ENCODE data around the gene SEMA4A.
"Not testable (repeated sequence)": the region's sequence is repeated elsewhere in the genome, so short reads cannot be mapped to it uniquely, and the experiment has no call there.

Gene SEMA4A

DNA sequence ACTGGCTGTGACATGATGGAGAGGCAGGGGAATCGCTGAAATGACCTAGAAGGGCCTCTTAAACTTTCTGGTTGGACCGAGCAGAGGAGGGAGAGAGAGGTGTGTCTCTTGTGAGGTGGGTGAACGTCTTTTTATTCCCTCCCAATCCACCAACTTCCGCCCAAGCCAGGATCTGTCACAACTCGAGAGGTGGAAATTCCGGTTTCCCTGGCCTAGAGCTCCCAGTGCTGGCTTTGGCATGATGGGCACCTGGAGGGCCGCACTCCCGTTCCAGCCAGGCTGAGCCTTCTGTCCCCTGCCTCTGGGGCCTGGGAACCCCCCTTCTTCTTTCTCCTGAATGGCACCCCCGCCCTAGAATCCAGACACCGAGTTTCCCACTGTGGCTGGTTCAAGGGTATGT is at the start of gene SEMA4A:
SEMA4A (plus strand) TSS at position 224 of the 400 bp plus-strand sequence. CDS start 994 bp downstream, outside the sequence.
- DNase-seq (ENCODE audit: low spot score): no peak

DNA sequence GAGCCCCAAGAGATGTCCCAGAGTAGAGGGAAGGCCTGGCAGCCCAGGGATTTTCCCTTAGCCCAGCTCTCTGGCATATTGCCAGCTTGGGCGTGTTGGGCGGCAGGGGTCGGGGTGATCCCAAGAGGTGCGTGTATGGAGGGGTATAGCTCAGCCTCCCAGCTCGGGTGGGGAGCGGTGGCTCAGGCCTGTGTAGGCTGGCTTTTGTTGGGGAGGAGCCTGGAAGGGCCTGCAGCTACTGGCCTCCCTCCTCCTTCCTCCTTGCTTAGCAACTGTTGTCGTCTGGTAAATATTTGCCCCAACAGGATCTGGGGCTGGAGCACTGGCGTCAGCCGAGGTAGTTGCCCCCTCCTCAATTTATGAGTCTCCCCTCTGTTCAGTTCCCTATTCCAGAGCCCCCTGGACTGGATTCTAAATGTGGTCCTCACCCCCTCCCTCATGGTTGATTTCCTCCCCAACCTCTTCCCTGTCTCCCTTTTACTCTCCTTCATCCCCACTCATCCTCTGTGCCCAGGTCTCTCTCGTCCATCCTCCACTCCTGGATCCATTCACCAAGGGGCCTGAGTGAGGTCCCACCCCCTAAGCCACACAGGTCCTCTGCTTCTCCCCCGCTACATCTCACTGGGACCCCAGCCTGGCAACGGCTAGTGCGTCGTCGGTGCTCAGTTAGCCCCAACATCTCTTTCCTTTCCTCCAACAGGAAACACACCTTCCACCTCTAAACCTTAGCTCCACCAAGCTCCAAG is 49.1 kb upstream of the SEMA4A start:
- no peak for DNase-seq (ENCODE audit: low spot score)

DNA sequence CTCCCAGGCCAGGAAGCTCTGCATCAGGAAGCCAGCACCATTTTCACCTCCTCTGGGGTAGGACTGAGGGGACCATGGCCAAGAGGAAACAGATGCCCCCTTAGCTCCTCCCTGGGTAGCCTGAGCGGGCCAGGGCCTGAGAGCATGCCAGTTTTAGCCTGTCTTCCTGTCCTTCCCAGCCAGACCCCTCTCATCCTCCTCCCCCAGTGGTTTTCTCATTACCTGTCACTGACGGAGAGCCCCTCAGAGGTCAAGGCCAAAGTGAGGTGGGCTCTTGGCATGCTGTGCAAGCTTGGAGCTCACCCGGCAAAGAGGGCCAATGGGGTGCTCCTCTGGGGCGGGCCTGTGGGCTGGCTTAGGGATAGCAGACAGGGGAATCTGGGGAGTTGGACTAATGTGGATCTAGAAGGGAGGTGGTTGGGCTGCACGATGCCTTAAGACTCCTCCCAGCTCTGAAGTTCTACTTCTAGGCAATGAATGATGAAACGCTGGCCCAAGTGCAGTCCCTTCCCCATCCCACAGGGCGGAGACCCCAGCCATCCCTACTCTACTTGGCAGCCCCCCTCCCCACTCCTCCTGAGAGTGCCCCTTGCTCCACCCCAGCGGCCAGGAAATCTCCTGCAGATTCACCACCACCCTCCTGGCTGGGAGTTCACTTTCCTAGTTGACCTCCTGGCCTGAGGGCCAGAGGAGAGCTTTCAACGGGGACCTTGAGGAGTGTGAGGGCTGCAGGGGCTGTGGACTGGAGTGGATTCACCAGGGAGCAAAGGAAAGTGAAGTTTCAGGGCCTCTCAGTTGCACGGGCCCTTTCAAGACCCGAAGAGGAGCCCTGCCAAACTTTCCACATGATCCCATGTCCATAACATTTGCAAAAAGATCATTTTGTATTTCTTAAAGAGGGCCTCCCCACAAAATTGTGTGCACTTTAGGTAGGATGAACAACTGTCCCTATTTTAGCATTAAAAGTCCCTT is 48.2 kb upstream of the SEMA4A start:
- no peak for DNase-seq (ENCODE audit: low spot score)

DNA sequence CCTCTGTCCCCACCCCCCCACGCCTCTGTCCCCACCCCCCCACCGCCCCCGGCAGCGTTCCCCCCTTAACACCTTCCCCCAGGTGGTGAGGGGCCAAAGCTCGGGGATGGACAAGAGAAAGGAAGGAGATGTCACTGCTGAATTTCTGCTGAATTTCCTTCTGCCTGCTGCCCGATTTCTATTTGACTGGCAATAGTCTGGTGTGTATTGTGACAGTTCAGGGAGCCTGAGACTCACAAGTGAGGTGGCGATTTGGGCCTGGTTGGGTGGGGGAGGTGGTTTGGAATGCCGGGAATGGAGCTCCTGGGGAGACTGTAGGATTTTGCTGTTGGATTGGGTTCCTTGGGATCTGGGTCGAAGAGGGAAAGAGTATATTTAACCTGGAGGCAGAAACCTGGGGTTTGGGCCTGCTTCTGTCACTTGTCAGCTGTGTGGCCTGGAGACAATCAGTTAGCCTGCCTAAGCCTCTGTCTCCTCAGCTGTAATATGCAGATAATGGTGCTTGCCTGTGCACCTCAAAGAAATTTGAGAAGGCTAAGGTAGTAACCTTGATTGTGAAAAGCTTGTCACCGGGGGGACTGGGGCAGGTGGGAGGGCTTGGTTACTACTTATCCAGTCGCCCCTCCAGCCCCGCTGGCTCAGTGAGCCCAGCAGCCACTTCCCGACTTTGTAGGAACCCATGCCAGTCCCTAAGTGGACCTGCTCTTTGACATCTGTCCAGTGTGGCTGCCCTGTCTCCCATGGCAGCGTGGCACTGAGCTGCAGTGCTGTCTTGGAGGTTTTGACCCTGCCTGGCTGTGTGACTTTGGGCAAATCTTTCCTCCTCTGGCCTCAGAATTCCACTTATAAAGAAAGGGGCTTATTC is 46.5 kb upstream of the SEMA4A start:
- no peak for DNase-seq (ENCODE audit: low spot score)

DNA sequence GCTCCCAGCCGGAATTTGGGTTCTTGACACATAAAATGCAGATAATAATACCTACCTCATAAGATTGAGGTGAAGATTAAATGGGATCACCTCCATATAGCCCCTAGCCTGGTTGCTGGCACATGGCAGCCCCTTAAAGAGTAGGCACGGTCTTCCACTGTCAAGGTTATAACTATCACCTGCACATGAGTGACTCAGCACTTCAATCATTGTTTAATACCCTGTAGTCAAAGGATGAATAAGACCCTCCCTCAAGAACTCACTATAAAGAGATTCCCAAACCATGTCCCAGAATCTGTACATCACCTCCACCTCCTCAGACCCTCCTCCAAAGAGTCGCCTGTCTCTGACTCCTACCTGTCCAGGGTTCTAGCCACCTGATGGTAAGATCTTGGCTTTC is 45.3 kb upstream of the SEMA4A start:
- no peak for DNase-seq (ENCODE audit: low spot score)

DNA sequence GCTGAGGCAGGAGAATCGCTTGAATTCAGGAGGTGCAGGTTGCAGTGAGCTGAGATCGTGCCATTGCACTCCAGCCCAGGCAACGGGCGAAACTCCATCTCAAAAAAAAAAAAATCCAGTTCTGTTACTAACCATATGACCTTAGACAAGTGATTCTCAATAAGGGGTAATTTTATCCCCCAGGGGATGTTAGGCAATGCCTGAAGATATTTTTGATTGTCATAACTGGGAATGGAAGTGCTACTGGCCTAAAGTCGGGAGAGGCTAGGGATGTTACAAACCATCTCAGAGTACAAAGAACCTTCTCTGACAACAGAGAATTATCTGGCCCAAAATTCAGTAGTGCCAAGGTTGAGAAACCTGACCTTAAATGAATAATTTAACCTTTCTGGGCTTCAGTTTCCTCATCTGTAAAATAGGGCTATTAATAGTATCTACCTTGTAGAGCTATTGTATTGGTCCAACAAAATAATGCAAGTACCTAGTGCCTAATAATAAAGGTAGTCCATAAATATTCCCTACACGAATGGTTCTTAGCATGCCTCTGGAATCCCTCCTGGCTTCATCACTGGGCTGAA is 44.6 kb upstream of the SEMA4A start:
- DNase-seq (ENCODE audit: low spot score): no peak

DNA sequence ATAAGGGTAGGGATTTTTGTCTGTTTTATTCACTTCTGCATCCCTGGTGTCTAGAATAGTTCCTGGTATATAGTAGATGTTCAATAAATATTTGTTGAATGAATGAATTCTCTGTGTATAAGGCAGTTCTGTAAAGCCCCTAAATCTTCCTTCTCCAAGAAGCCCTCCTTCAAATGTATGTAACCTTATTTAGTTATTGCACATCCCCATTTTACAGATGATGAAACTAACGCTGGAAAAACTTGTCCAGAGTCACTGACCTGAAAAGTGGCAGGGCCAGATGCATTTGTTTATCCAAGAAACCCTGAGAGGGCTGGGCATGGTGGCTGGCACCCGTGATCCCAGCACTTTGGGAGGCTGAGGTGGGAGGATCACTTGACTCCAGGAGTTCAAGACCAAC is 43.1 kb upstream of the SEMA4A start:
- no peak for DNase-seq (ENCODE audit: low spot score)

DNA sequence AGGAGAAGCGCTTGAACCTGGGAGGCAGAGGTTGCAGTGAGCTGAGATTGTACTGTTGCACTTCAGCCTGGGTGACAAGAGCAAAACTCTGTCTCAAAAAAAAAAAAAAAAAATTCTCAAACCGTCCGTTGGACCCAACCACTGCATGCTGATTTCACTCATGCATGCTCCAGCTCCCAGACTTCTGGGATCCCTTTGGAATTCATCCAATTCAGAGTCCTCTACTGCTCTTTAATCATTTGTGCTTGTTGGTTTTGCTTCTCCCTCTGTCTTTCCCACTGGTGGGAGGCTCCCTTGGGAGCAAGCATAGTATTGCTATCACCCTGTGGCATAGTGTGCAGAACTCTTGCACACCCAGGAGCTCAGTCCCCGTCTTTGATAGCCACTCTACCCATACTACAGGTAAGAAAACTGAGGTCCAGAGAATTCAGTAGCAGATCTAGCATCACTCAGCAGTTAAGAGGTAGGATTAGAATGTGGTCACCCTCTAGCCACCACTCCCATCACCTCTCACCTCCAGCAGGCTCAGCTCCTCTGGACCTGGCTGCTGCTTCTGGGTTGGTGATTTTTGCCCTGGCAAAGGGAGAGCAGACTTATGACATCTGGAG is 41.9 kb upstream of the SEMA4A start:
- no peak for DNase-seq (ENCODE audit: low spot score)

DNA sequence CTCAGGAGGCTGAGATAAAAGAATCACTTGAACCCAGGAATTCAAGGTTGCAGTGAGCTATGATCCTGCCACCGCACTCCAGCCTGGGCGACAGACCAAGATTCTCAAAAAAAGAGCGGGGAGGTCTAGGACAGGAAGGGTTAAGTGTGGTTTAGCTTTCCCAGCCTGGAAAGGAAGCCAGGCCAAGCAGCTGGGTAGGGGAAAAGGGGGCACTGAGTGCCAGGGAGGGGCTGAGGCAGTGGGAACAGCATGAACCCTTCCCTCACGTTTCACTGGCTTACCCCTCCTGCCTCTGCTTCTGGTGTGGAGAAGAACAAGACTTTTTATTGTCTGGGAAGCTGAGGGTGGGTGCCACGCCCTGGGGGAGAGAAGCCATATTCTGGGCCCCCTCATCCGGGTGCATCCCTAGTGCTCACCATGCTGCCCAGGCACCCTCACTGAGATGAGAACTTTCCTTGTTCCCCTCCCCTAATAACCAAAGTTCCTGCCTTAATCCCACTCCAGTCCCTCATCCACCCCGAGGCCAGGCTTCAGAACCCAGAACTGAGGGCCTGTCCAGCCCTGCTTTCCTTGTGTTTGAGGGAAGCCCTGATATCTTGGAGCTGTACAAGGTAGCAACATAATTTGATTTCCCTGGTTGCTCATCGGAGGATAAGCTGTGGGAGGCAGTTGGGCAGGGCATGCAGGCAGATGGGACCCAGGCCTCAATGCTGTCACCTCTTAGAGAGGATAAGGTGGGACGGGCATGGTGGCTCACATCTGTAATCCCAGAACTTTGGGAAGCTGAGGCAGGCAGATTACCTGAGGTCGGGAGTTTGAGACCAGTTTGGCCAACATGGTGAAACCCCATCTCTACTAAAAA is 40.9 kb upstream of the SEMA4A start:
- no peak for DNase-seq (ENCODE audit: low spot score)

DNA sequence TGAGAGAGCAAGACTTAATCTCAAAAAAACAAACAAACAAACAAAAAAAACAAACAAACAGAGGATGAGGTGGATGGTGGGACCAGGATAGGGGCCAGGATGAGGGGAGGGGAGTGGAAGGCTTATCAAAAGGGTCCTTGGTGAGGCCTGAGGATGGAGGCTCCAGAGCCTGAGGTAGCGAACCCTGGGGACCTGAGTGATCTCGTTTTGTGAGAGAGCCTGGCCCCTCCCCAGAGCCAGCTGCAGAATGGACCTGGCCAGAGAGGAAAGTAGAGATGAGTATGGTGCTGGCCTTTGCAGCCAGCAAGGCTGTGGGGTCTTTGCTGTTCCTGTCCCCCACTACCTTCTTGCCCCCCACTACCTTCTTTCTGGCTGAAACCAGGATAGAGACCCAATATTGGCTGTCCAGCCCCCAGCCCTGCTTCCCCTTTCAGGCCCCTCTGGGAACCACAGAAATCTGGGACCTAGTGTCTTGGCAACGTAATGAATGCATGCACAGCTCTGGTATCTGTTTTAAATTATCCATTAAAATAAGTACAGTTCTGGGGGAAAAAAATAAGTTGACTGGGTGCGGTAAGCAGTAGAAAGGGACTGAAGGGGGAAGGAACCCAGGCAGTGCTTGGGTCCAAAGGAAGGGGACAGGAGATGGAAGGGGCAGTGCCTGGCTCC is 40.0 kb upstream of the SEMA4A start:
- DNase-seq (ENCODE audit: low spot score): no peak

DNA sequence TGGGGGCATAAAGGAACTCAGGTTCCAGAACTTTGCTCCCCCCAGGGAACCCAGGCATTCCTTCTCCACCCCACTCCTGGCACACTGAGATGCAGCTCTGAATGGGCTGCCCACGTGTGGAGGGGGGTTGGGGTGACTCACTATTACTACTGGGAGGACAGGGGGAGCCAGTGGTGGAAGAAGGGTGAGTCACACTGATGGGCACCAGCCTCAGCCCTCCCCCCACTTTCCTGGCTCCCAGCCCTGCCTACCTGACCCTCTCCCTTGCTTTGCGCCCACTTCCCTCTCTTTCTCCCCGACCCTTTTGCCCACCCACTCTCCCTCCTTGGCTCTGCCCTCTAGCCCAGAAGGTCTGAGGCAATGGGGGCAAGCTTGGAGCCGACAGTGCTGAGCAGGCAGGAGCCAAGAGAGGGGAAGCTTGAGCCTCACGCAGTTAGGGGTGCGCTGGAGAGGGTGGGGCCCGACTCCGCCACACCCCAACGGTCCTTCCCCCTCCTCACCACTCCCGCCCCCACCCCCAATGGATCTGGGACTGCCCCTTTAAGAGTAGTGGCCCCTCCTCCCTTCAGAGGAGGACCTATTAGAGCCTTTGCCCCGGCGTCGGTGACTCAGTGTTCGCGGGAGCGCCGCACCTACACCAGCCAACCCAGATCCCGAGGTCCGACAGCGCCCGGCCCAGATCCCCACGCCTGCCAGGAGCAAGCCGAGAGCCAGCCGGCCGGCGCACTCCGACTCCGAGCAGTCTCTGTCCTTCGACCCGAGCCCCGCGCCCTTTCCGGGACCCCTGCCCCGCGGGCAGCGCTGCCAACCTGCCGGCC is 39.1 kb upstream of the SEMA4A start, which contains the start of gene LMNA:
LMNA (plus strand) TSS at position 611 of the 818 bp plus-strand sequence. CDS start 208 bp downstream, outside the sequence.
- DNase-seq (ENCODE audit: low spot score): no peak

DNA sequence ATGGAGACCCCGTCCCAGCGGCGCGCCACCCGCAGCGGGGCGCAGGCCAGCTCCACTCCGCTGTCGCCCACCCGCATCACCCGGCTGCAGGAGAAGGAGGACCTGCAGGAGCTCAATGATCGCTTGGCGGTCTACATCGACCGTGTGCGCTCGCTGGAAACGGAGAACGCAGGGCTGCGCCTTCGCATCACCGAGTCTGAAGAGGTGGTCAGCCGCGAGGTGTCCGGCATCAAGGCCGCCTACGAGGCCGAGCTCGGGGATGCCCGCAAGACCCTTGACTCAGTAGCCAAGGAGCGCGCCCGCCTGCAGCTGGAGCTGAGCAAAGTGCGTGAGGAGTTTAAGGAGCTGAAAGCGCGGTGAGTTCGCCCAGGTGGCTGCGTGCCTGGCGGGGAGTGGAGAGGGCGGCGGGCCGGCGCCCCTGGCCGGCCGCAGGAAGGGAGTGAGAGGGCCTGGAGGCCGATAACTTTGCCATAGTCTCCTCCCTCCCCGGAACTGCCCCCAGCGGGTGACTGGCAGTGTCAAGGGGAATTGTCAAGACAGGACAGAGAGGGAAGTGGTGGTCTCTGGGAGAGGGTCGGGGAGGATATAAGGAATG is 38.4 kb upstream of the SEMA4A start:
- DNase-seq (ENCODE audit: low spot score): no peak

DNA sequence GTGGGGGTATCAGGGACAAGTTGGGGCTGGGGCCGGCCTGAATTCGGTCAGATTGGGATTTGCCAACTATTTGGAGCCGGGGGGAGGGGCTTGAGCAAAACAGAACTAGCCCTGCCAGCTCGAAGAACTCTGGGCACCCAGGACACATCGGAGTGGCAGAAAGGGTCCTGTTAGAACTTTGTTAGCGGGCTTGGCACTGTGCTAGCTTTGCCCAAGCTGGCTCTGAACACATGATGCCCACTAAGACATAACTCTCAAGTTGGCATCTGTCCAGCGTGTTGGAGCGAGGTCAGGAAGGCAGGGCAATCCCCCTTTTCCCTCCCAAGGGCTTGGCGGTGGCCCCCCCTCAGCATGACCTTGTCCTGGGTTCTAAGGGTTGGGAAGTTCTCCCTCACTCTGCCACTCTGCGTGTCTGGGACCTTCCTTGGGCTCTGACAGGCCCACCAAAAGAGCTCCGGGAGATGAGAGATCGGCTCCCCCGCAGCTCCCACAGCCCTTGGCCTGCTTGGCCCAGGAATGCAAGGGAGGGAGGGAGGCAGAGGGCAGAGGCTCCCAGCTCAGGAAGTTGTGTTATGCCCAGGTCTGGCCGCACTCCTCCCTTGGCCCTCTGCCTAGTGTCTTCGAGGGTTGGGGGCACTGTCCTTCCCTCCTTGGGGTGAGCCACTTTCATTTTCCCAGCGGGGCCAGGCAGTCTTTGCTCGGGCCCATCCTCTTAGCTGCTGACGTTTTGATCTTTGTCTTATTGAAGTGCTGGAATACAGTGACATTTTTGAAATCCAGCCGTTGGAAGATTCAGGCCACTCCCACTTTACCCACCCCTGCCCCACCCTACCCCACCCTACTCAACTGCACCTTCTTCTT is 37.6 kb upstream of the SEMA4A start:
- no peak for DNase-seq (ENCODE audit: low spot score)

DNA sequence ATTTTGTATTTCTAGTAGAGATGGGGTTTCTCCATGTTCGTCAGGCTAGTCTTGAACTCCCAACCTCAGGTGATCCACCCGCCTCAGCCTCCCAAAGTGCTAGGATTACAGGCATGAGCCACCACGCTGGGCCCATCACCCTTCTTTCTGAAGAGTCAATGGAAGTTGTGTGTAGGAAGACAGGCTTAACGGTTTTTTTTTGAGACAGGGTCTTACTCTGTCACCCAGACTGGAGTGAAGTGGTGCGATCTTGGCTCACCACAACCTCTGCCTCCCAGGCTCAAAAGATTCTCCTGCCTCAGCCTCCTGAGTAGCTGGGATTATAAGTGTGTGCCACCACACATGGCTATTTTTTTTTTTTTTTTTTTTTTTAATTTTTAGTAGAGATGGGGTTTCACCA is 36.7 kb upstream of the SEMA4A start:
- not testable (repeated sequence) for DNase-seq (ENCODE audit: low spot score)

DNA sequence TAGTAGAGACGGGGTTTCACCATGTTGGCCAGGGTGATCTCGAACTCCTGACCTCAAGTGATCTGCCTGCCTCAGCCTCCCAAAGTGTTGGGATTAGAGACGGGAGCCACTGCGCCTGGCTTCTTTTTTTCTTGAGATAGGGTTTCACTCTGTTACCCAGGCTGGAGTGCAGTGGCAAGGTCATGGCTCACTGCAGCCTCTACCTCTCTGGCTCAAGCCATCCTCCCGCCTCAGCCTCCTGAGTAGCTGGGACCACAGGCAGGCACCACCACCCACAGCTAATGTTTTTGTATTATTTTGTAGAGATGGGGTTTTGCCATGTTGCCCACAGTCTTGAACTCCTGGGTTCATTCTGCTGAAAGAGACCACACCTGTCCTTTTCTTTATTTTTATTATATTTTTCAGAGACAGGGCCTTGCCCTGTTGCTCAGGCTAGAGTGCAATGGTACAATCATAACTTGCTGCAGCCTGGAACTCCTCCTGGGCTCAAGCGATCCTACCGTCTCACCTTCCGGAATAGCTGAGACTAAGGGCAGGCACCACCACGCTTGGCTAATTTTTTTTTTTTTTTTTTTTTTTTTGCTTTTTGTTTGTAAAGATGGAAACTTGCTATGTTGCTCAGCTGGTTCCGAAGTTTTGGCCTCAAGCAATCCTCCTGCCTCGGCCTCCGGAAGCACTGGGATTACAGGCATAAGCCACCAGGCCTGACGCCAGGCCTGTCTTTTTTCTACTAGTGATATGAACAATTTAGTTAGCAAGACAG is 35.8 kb upstream of the SEMA4A start:
- DNase-seq (ENCODE audit: low spot score): no peak

DNA sequence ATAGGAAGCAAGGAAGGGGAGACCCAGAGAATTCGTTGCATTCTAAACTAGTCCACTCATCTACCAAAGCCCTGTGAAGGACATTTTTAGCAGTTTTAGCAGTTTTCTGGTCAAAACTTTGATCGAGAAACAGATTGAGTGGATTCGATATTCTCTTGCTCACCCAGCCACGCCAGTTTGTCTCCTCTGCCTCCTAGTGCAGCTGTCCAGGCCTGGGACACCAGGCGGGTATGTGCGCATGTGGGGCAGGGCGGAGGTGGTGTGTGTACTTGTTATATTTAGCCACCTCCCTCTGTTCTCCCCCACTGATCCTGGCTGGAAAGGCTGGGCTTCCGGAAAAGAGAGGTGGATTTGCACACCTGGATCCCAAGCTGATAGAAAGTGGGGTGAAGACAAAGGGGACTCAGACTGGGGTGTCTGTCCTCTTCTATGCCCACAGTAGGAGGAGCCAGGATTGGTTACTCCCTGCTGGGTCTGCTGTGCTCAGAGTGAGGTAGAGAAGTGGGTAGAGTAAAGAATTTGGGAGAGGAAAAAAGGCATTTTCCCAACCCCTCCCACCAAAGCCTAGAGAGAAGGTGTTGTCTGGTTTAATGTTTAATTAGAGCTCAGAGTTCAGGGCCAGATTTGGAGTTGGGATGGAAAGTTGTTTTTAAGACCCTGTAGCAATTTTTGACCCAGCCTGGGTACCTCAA is 35.1 kb upstream of the SEMA4A start:
- DNase-seq (ENCODE audit: low spot score): no peak

All from germinal center (tissue), 1 donor.